Osteoblast (primary cell): ENCODE measurements around the gene SLC1A7. TPM values are rescaled to one million over a fixed set of nuclear protein-coding genes. Genes with fewer than 3 reads are reported as not detected.

ENCODE experiments used
- DNase-seq: peaks from one replicate; pipeline ENCODE4 v3.0.0; 2011; ENCODE audit warnings: low spot score, mixed read lengths; ENCODE audit not compliant: insufficient read length; ENCODE audit errors: missing footprints
- H2AFZ ChIP-seq: 2 replicates; pipeline ENCODE4 v1.6.0; 2011; ENCODE audit warnings: mild to moderate bottlenecking, low read length
- H3K27ac ChIP-seq: 2 replicates; pipeline ENCODE4 v1.5.1; 2011; ENCODE audit warnings: mild to moderate bottlenecking, low read depth, low read length, moderate library complexity
- H3K27me3 ChIP-seq: 2 replicates; pipeline ENCODE4 v1.6.0; 2012; ENCODE audit warnings: mild to moderate bottlenecking, control low read depth, inconsistent platforms, low read length, moderate library complexity; ENCODE audit not compliant: insufficient read depth
- H3K36me3 ChIP-seq: 2 replicates; pipeline ENCODE4 v1.5.1; 2011; ENCODE audit warnings: mild to moderate bottlenecking, low read length, control low read depth, moderate library complexity; ENCODE audit not compliant: insufficient read depth
- H3K4me1 ChIP-seq: 2 replicates; pipeline ENCODE4 v1.5.1; 2011; ENCODE audit warnings: mild to moderate bottlenecking, low read length, control low read depth, moderate library complexity; ENCODE audit not compliant: insufficient read depth
- H3K4me2 ChIP-seq: 2 replicates; pipeline ENCODE4 v1.6.0; 2011; ENCODE audit warnings: mild to moderate bottlenecking, low read length; ENCODE audit not compliant: insufficient read depth
- H3K4me3 ChIP-seq: fragments of 200-600 bp; sonication (generic); 3 replicates; pipeline ENCODE4 v1.5.1; 2012; ENCODE audit warnings: mild to moderate bottlenecking, low read length, inconsistent platforms; ENCODE audit not compliant: insufficient read depth
- H3K79me2 ChIP-seq: 2 replicates; pipeline ENCODE4 v1.6.0; 2012; ENCODE audit warnings: mild to moderate bottlenecking, low read length, control low read depth, inconsistent platforms; ENCODE audit not compliant: insufficient read depth
- H3K9me3 ChIP-seq: 2 replicates; pipeline ENCODE4 v1.5.1; 2011; ENCODE audit warnings: low read depth, low read length, control low read depth
- H4K20me1 ChIP-seq: 2 replicates; pipeline ENCODE4 v1.6.0; 2012; ENCODE audit warnings: mild to moderate bottlenecking, low read length, control low read depth; ENCODE audit not compliant: insufficient read depth
- total RNA-seq: library from RNA; depleted of rRNA; stranded (reverse); fragments of >200 nt; gene quantifications from 2 replicates; pipeline ENCODE4 v1.2.3, GENCODE V29; 2012
- TF ChIP-seq, protein P1 (sequence below): IDR thresholded peaks from 2 replicates; pipeline ENCODE4 v1.5.1; 2011; ENCODE audit warnings: mild to moderate bottlenecking, low read depth, low read length, moderate library complexity; ENCODE audit errors: extremely low read depth

The SLC1A7 gene
- total RNA-seq, 1 donor = 0.36 TPM

DNA sequence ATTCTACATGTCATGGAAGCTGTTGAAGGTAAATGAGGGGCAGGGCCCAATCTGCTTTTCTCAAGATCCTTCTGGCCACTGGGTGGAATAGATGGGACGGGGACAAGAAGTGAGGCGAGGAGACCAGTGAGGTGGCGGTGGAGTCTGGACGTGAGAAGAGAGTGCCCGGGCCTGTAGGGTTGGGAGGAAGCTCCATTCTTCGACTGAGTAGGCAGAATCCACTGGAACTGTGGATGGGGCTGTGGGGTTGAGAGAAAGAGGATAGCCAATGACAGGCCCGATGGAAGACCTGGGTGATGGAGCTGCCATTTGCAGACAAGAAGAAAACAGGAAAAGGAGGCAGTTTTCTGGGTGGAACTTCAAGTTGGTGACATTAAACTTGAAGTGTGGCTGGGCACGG lies 10.3 kb downstream of the SLC1A7 start:
- H3K27me3 ChIP-seq = no peaks in the 10 kb centered on the region
- H3K4me1 ChIP-seq = peaks cover 8% of the 10 kb centered on the region
- H3K79me2 ChIP-seq = no peaks in the 10 kb centered on the region
- no peak overlapping the region for H3K27ac ChIP-seq
- no peak for DNase-seq
- no peak overlapping the region for H3K4me2 ChIP-seq
- TF ChIP-seq, protein P1, sequence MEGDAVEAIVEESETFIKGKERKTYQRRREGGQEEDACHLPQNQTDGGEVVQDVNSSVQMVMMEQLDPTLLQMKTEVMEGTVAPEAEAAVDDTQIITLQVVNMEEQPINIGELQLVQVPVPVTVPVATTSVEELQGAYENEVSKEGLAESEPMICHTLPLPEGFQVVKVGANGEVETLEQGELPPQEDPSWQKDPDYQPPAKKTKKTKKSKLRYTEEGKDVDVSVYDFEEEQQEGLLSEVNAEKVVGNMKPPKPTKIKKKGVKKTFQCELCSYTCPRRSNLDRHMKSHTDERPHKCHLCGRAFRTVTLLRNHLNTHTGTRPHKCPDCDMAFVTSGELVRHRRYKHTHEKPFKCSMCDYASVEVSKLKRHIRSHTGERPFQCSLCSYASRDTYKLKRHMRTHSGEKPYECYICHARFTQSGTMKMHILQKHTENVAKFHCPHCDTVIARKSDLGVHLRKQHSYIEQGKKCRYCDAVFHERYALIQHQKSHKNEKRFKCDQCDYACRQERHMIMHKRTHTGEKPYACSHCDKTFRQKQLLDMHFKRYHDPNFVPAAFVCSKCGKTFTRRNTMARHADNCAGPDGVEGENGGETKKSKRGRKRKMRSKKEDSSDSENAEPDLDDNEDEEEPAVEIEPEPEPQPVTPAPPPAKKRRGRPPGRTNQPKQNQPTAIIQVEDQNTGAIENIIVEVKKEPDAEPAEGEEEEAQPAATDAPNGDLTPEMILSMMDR = no peak
- H2AFZ ChIP-seq = no peak overlapping the region
- no peaks in the 10 kb centered on the region for H3K36me3 ChIP-seq
- H3K9me3 ChIP-seq = no peaks in the 10 kb centered on the region
- H3K4me3 ChIP-seq = no peak overlapping the region
- H4K20me1 ChIP-seq = no peaks in the 10 kb centered on the region

GRCh38 chr1:53131590-53131938 lies 10.9 kb downstream of the SLC1A7 start:
- TF ChIP-seq, protein P1 = no peak

DNA sequence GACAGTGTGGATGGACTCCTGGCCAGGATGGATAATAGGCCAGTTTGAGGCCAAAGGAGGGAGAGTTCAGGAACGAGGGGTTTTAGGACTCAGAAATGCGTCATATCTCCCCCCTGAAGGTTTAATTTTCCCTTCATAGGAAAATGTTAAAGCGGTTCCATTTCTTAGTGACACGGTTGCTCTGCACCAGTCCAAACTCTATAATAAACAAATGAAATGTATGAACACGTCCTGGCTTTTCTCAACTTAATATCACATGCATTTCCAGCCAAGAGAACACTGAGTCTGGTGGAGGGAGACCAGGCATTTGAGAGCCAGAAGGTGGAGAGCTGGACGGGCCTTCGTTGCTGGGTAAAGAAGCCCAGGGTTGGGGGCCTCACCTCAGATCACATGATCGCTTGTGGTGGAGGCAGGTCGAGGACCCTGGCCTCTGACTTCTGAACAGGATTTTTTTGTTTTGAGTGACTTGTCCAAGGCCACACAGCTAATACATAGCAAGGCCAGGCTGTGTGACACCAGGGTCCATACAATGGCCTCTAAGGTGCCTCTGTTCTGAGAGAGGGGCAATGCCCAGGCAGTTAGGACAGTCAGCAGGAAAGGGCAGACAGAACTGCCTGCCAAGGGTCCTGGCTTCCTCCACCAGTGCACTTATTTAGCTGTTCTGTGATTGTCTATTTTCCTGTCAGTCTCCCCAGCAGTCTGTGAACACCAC lies 11.4 kb downstream of the SLC1A7 start:
- no peak overlapping the region for H2AFZ ChIP-seq
- no peaks in the 10 kb centered on the region for H3K36me3 ChIP-seq
- H3K9me3 ChIP-seq = no peaks in the 10 kb centered on the region
- no peak overlapping the region for H3K4me3 ChIP-seq
- DNase-seq = no peak
- TF ChIP-seq, protein P1 = no peak
- H3K27ac ChIP-seq = no peak overlapping the region
- H4K20me1 ChIP-seq = no peaks in the 10 kb centered on the region
- no peaks in the 10 kb centered on the region for H3K27me3 ChIP-seq
- peaks cover 8% of the 10 kb centered on the region for H3K4me1 ChIP-seq
- H3K79me2 ChIP-seq = no peaks in the 10 kb centered on the region
- no peak overlapping the region for H3K4me2 ChIP-seq

More at GRCh38 chr1:53131590-53131938, 10.9 kb downstream of the SLC1A7 start:
- Histone ChIP-seq H3K27me3 (no peaks in the 10 kb centered on the region), H3K79me2 (no peaks in the 10 kb centered on the region), H3K9me3 (no peaks in the 10 kb centered on the region), H2AFZ (no peak overlapping the region), H4K20me1 (no peaks in the 10 kb centered on the region), H3K4me3 (no peak overlapping the region), H3K4me2 (no peak overlapping the region), H3K4me1 (peaks cover 8% of the 10 kb centered on the region), H3K27ac (no peak overlapping the region), H3K36me3 (no peaks in the 10 kb centered on the region)
- DNase-seq = no peak

DNA sequence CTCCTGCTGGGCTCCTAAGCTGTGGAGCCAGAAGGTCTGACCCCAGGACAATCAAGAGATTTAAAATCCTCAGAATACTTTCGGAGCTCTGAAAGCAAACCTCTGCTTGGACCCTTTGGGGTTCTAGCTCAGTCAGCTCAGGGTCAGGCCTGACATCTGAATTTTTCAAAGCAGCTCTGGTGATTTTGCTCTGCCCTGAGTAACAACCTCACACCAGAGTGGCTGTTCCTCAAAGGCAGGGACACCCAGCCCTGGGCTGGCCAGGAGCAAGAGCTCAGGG lies 11.9 kb downstream of the SLC1A7 start:
- Histone ChIP-seq H2AFZ (no peak overlapping the region), H4K20me1 (no peaks in the 10 kb centered on the region), H3K79me2 (no peaks in the 10 kb centered on the region), H3K27me3 (no peaks in the 10 kb centered on the region), H3K9me3 (no peaks in the 10 kb centered on the region), H3K4me3 (no peak overlapping the region), H3K36me3 (no peaks in the 10 kb centered on the region), H3K4me2 (no peak overlapping the region), H3K4me1 (peaks cover 7% of the 10 kb centered on the region), H3K27ac (no peak overlapping the region)
- TF ChIP-seq, protein P1 = no peak
- DNase-seq = no peak
